ENCODE results near the gene PAK4.

DNA sequence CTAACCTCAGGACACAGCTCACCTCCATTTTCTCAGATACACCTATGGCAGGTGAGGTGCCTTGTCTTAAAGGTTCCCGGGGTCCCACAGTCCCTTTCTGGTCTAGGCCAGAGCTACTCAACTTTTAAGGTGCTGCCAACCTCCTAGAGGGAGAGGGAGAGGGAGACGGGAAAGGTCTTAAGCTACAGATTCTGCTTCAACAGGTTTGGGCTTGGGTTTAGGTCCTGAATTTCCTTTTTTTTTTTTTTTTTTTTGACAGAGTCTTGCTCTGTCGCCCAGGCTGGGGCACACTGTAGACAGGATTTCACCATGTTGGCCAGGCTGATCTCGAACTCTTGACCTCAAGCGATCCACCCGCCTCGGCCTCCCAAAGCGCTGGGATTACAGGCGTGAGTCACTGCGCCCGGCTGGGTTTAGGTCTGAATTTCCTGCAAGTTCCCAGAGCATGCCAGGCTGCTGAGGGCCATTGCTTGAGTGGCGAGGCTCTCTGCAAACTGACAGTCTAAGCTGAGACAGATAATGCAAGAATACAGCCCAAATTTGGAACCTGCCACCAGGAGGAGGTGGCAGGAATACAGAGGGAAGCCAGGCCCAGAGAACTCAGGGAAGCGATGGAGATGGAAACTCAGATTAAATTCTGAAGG is 86.3 kb downstream of the PAK4 start:
- TF ChIP-seq, protein P1, sequence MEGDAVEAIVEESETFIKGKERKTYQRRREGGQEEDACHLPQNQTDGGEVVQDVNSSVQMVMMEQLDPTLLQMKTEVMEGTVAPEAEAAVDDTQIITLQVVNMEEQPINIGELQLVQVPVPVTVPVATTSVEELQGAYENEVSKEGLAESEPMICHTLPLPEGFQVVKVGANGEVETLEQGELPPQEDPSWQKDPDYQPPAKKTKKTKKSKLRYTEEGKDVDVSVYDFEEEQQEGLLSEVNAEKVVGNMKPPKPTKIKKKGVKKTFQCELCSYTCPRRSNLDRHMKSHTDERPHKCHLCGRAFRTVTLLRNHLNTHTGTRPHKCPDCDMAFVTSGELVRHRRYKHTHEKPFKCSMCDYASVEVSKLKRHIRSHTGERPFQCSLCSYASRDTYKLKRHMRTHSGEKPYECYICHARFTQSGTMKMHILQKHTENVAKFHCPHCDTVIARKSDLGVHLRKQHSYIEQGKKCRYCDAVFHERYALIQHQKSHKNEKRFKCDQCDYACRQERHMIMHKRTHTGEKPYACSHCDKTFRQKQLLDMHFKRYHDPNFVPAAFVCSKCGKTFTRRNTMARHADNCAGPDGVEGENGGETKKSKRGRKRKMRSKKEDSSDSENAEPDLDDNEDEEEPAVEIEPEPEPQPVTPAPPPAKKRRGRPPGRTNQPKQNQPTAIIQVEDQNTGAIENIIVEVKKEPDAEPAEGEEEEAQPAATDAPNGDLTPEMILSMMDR (IDR thresholded peaks at IDR 0.05), result no peak
- TF ChIP-seq POLR2A (IDR thresholded peaks at IDR 0.05), result no peak
- TF ChIP-seq EP300 (IDR thresholded peaks at IDR 0.05), result no peak
